ENCODE results near the gene ABI3BP.
"Not testable (repeated sequence)": the region's sequence is repeated elsewhere in the genome, so short reads cannot be mapped to it uniquely, and the experiment has no call there.

ABI3BP gene
- total RNA-seq = 0 reads per million in 3 experiments

- no peak for DNase-seq
These were observed at the start of gene ABI3BP for GRCh38 chr3:100993309-100993708. ABI3BP (minus strand) TSS chr3:100993421; CDS start chr3:100993384, 37 bp downstream.

GRCh38 chr3:101039285-101039684 is 46.1 kb upstream of the ABI3BP start:
- DNase-seq = no peak

- DNase-seq = no peak
These were observed 45.7 kb upstream of the ABI3BP start for GRCh38 chr3:101038880-101039279.

GRCh38 chr3:101038393-101038792 is 45.2 kb upstream of the ABI3BP start:
- no peak for DNase-seq

- DNase-seq = no peak
These were observed 44.4 kb upstream of the ABI3BP start for GRCh38 chr3:101037613-101038012.

GRCh38 chr3:101036676-101037075 is 43.5 kb upstream of the ABI3BP start:
- DNase-seq = no peak

- no peak for DNase-seq
These were observed 43.0 kb upstream of the ABI3BP start for GRCh38 chr3:101036213-101036618.

GRCh38 chr3:101027286-101027685 is 34.1 kb upstream of the ABI3BP start:
- no peak for DNase-seq

GRCh38 chr3:101026881-101027280 is 33.7 kb upstream of the ABI3BP start:
- DNase-seq = no peak

GRCh38 chr3:101026244-101026643 is 33.0 kb upstream of the ABI3BP start:
- no peak for DNase-seq

GRCh38 chr3:101020351-101021015 is 27.3 kb upstream of the ABI3BP start:
- DNase-seq = no peak

- DNase-seq = no peak
These were observed 23.8 kb upstream of the ABI3BP start for GRCh38 chr3:101017017-101017416.

- DNase-seq = not testable (repeated sequence)
These were observed 19.1 kb upstream of the ABI3BP start for GRCh38 chr3:101012312-101012711.

- DNase-seq = no peak
These were observed 17.9 kb upstream of the ABI3BP start for GRCh38 chr3:101011136-101011535.

- no peak for DNase-seq
These were observed 17.1 kb upstream of the ABI3BP start for GRCh38 chr3:101010296-101010695.

- no peak for DNase-seq
These were observed 16.2 kb upstream of the ABI3BP start for GRCh38 chr3:101009386-101009785.

GRCh38 chr3:100999160-100999559 is 5.9 kb upstream of the ABI3BP start:
- no peak for DNase-seq

GRCh38 chr3:100994809-100995208 is 1.6 kb upstream of the ABI3BP start:
- DNase-seq = no peak

GRCh38 chr3:100994187-100994586 is 966 bp upstream of the ABI3BP start:
- DNase-seq = no peak

GRCh38 chr3:100992231-100993012 is 799 bp downstream of the ABI3BP start:
- no peak for DNase-seq

GRCh38 chr3:100988080-100988479 is 5.1 kb downstream of the ABI3BP start:
- no peak for DNase-seq

GRCh38 chr3:100984308-100984707 is 8.9 kb downstream of the ABI3BP start:
- DNase-seq = no peak

GRCh38 chr3:100982710-100983109 is 10.5 kb downstream of the ABI3BP start:
- DNase-seq = no peak

GRCh38 chr3:100981164-100981911 is 11.9 kb downstream of the ABI3BP start:
- no peak for DNase-seq

All from central memory CD4-positive, alpha-beta T cell (primary cell).